Measurements from ENCODE around the gene C1orf21. TPM values are rescaled to one million over a fixed set of nuclear protein-coding genes. Genes with fewer than 3 reads are reported as not detected.

The C1orf21 gene
- total RNA-seq, 2 donors from 2014 or later = 3.0 to 4.6 TPM

DNA sequence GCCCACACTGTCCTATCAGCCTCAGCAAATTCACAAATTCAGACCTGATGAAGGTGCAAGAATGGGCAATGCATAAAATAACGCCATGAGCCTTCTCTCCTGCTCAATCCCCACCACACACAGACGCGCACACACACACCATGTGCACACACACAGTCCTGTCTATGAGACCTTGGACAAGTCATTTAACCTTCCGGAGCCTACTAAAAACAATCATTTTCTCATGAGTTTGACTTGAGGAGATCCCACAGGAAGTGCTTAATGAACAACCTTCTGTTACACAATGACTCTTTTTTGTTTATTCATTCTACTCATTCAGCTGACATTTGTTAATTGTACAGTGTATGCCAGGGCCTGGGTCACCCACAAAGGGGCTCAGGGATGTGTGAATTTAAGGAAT, 242.4 kb downstream of the C1orf21 start:
- no peaks in the 10 kb centered on the region for H3K9me3 Mint-ChIP-seq
- H3K27ac Mint-ChIP-seq = no peak overlapping the region
- no peaks in the 10 kb centered on the region for H3K4me1 Mint-ChIP-seq (ENCODE audit: low read depth)
- DNase-seq = no peak
- ATAC-seq (replicated peaks in 1 of 2) = peak in 1 of 2 donors; percentile 51
- no peak overlapping the region for H3K4me3 Mint-ChIP-seq
- H3K27me3 Mint-ChIP-seq (ENCODE audit: low read depth) = peaks cover 5% of the 10 kb centered on the region
- H3K36me3 Mint-ChIP-seq (ENCODE audit: insufficient read depth in 2 of 2) = no peaks in the 10 kb centered on the region

DNA sequence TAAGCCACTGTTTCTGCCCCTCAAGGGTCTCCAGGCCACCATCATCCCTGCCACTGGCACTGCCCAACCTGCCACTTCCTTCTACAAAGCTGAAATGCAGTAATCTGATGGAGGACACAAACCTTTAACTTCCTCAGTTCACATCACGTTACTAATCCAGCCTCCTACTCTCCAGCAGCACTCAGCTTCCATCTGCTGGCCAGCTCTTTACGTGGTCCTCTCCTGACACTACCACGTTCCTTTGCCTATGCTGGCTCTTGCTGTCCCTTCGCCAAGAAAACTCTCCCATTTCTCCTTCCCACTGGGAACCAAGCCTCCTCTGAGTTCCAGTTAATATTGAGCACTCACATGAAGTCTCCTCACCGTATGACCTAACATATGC, 243.8 kb downstream of the C1orf21 start:
- DNase-seq = no peak
- ATAC-seq (replicated peaks in 1 of 2) = no peak
- H3K36me3 Mint-ChIP-seq (ENCODE audit: insufficient read depth in 2 of 2) = no peaks in the 10 kb centered on the region
- H3K27ac Mint-ChIP-seq = no peak overlapping the region
- H3K4me3 Mint-ChIP-seq = no peak overlapping the region
- no peaks in the 10 kb centered on the region for H3K9me3 Mint-ChIP-seq
- H3K4me1 Mint-ChIP-seq (ENCODE audit: low read depth) = no peaks in the 10 kb centered on the region
- no peaks in the 10 kb centered on the region for H3K27me3 Mint-ChIP-seq (ENCODE audit: low read depth)

DNA sequence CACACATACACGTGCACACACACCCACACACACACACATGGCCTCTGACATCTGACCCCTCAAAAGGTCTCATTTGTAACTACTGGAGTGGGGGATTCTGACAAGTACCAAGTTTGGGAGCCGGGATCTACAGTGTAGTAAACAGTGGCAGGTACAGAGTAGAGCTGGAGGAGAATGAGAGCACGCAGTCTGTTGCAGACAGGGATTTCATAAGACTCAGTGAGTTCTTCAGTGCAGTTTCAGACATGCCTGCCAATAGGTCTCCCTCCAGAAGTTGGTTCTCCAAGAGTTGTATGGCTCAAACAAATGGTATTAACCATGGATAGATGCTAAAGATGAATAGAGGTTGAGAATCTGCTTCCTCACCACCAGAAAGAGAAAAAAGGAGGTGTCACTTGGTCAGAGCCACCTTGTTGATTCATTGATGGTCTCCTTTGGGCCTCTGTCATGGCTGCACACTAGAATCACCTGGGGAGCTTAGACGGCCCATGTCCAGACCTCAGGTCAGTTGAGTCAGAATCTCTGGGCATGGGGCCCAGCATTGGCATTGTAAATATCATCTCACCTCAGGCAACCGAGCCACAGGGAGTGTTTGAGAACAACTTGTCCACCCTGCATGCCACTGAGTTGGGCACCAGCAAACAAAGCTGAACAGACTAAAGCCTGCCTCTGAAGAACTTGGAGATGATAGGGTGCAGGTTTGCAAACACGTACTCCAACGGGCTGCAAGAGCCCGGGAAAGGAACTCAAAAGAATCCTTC, 245.8 kb downstream of the C1orf21 start:
- no peak for DNase-seq
- no peaks in the 10 kb centered on the region for H3K36me3 Mint-ChIP-seq (ENCODE audit: insufficient read depth in 2 of 2)
- no peak overlapping the region for H3K27ac Mint-ChIP-seq
- H3K4me3 Mint-ChIP-seq = no peak overlapping the region
- H3K27me3 Mint-ChIP-seq (ENCODE audit: low read depth) = no peaks in the 10 kb centered on the region
- H3K9me3 Mint-ChIP-seq = no peaks in the 10 kb centered on the region
- ATAC-seq (replicated peaks in 1 of 2) = no peak
- H3K4me1 Mint-ChIP-seq (ENCODE audit: low read depth) = no peaks in the 10 kb centered on the region

DNA sequence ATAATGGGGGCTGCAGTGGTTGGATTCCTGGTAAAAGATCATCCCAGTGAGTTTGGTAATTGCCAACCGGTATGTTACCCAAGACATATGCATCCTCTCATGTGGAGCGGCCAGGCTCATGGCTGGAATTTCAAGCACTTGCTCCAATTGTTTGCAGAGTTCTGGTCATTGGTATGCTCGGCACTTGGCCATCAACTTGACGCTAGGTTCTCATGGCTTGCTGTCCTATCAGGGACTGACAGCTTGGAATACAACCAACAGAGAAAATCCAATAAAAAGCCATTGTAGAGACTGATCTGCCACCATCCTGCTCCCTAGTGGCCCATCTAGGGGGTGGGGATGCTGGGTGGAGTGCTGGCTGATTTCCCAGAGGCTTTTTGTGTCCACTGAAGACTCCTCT, 247.0 kb downstream of the C1orf21 start:
- no peaks in the 10 kb centered on the region for H3K4me1 Mint-ChIP-seq (ENCODE audit: low read depth)
- no peaks in the 10 kb centered on the region for H3K9me3 Mint-ChIP-seq
- ATAC-seq (replicated peaks in 1 of 2) = no peak
- no peak overlapping the region for H3K4me3 Mint-ChIP-seq
- H3K27me3 Mint-ChIP-seq (ENCODE audit: low read depth) = no peaks in the 10 kb centered on the region
- DNase-seq = no peak
- H3K36me3 Mint-ChIP-seq (ENCODE audit: insufficient read depth in 2 of 2) = no peaks in the 10 kb centered on the region
- H3K27ac Mint-ChIP-seq = no peak overlapping the region

DNA sequence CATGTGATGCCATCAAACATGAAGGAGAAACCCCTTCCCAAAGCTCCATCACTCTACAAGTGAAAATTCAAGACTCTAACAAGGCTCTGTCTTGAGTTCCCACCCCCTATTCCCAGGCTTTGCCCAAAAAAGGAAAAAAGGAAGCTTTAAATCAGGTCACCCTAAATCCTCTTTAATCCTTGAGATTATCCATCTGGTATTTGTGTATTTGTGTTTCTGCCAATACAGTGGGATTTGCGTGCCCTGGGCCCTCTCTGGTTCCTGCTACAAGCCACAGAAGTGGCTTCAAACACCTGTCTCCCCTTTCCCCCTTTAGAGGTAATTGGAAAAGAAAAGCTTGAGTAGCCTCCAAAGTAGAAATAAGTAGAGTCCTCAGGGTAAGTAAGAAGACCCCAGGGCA, 247.5 kb downstream of the C1orf21 start:
- H3K4me3 Mint-ChIP-seq = no peak overlapping the region

DNA sequence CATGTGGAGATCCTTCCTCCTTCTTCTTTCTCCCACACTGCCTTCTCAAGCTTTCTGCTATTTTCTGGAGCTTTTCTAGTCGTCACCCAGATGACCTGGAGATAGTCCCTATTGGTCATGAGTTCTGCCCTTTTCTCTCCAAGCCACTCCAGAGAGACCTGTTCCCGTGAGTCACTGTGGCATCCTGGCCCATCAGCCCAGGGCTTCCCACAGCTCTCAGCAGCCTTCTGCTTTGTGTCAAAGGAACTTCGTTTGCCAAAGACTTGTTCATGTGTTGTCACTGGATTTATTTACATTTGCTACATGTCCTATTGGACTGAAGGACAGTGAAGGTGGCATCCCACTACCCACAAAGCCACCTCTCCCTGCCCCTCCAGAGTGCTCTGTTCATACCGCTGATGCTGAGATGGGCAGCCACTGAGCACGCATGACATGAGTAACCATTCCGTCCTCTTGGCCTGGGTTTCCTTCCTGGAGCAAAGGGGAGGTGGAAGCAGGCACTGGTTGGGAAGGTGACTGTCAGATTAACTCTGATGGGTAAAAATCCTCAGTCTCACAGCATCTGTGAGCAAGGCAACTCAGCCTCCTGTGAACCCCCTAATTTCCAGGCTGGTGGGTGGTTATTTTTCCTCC, 248.6 kb downstream of the C1orf21 start:
- Mint-ChIP-seq H3K36me3 (ENCODE audit: insufficient read depth in 2 of 2) (no peaks in the 10 kb centered on the region), H3K27ac (no peak overlapping the region), H3K27me3 (ENCODE audit: low read depth) (no peaks in the 10 kb centered on the region), H3K4me1 (ENCODE audit: low read depth) (no peaks in the 10 kb centered on the region), H3K4me3 (no peak overlapping the region), H3K9me3 (no peaks in the 10 kb centered on the region)
- no peak for ATAC-seq (replicated peaks in 1 of 2)
- DNase-seq = no peak

More for the DNA sequence above, 247.5 kb downstream of the C1orf21 start:
- Mint-ChIP-seq H3K36me3 (ENCODE audit: insufficient read depth in 2 of 2) (no peaks in the 10 kb centered on the region), H3K27ac (no peak overlapping the region), H3K4me1 (ENCODE audit: low read depth) (no peaks in the 10 kb centered on the region), H3K9me3 (no peaks in the 10 kb centered on the region), H3K27me3 (ENCODE audit: low read depth) (no peaks in the 10 kb centered on the region)
- no peak for ATAC-seq (replicated peaks in 1 of 2)
- DNase-seq = no peak

DNA sequence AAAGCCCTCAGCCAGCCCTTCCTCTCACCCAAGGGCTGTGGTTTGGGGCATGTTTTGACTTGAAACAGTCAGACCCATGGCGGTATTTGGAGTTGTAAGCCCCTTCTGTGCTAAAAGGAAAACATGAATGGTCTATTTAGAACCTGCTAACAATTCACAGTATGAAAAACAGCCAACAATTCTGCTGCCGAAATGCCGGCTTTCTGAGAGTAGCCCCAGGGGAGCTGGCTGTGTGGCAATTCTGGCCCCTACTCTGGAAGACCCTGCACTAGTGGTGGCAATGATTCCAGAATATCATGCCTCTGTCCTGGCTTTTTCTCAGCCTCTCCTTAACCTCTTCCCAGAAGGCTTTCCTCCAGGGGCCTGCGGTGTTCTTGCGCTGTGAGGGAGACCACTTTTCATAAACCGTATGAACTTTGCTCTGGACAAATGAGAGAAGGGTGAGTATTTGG, 249.2 kb downstream of the C1orf21 start:
- Mint-ChIP-seq H3K27ac (no peak overlapping the region), H3K4me3 (no peak overlapping the region), H3K27me3 (ENCODE audit: low read depth) (peaks cover 4% of the 10 kb centered on the region), H3K9me3 (no peaks in the 10 kb centered on the region), H3K4me1 (ENCODE audit: low read depth) (no peaks in the 10 kb centered on the region), H3K36me3 (ENCODE audit: insufficient read depth in 2 of 2) (no peaks in the 10 kb centered on the region)
- no peak for DNase-seq
- ATAC-seq (replicated peaks in 1 of 2) = no peak

DNA sequence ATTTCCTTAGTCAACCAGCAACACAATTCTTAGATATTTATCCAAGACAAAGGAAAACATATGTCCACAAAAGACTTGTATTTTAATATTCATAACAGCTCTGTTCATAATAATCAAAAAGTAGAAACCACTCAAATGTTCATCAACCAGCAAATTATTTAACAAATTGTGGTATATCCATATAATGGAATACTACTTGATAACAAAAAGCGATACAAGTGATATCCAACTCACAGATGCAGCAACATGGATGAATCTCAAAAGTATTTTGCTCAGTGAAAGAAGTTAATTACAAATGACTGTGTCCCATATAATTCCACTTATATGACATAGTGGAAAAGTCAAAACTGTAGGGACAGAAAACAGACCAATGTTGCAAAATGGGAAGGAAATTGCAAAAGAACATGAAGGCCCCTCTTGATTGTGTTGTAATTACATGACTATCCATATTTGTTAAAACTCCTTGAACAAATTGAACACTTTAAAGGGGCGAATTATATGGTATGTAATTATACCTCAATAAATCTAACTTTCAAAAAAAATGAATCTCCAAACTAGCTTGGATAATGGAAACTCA, 250.9 kb downstream of the C1orf21 start:
- H3K36me3 Mint-ChIP-seq (ENCODE audit: insufficient read depth in 2 of 2) = no peaks in the 10 kb centered on the region
- peaks cover 15% of the 10 kb centered on the region for H3K27me3 Mint-ChIP-seq (ENCODE audit: low read depth)
- H3K4me3 Mint-ChIP-seq = no peak overlapping the region
- ATAC-seq (replicated peaks in 1 of 2) = no peak
- no peak for DNase-seq
- no peak overlapping the region for H3K27ac Mint-ChIP-seq
- H3K9me3 Mint-ChIP-seq = no peaks in the 10 kb centered on the region
- H3K4me1 Mint-ChIP-seq (ENCODE audit: low read depth) = no peaks in the 10 kb centered on the region

DNA sequence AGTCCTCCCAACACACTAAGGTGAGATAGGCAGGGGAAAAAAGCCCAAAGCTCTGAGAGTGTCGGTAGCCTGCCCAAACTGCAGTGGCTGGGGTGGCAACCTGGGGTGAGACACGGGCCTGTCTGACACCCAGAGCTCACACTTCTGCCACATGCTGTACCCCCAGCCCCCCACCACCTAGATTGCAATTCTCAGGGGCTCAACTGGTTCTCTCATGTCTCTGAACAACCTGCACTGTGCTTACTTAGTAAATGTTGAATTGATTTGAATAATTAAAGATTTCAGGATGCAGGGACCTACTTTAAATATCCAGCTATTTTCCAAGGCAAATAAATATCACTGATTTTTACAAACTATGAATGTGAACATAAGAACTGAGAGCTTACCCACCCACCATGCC, 252.4 kb downstream of the C1orf21 start:
- H3K4me3 Mint-ChIP-seq = no peak overlapping the region
- peaks cover 17% of the 10 kb centered on the region for H3K27me3 Mint-ChIP-seq (ENCODE audit: low read depth)
- DNase-seq = no peak
- no peak for ATAC-seq (replicated peaks in 1 of 2)
- no peak overlapping the region for H3K27ac Mint-ChIP-seq
- H3K4me1 Mint-ChIP-seq (ENCODE audit: low read depth) = no peaks in the 10 kb centered on the region
- H3K36me3 Mint-ChIP-seq (ENCODE audit: insufficient read depth in 2 of 2) = no peaks in the 10 kb centered on the region
- no peaks in the 10 kb centered on the region for H3K9me3 Mint-ChIP-seq

DNA sequence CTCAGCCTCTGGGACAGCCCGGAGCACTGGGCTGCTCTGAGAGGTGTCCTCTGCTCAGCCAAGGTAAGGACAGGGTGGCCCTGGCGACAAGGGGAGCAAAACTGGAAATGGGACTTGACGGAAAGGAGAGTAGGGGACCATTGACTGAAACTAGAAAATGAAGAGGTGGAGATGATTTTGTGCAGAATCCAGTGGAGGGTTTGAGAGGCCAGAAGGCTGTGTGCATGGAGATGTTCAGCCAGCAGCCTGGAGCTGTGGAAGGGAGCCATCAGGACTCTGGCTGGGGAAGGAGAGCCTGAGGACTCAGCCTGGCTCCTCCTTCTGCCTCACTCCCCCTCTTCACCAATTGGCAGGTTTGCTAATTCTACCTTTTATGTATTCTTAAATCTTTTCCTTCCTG, 253.7 kb downstream of the C1orf21 start:
- no peak overlapping the region for H3K27ac Mint-ChIP-seq
- H3K27me3 Mint-ChIP-seq (ENCODE audit: low read depth) = peaks cover 17% of the 10 kb centered on the region
- H3K4me3 Mint-ChIP-seq = no peak overlapping the region
- ATAC-seq (replicated peaks in 1 of 2) (no peak), DNase-seq (no peak)
- no peaks in the 10 kb centered on the region for H3K9me3 Mint-ChIP-seq
- no peaks in the 10 kb centered on the region for H3K4me1 Mint-ChIP-seq (ENCODE audit: low read depth)
- no peaks in the 10 kb centered on the region for H3K36me3 Mint-ChIP-seq (ENCODE audit: insufficient read depth in 2 of 2)

DNA sequence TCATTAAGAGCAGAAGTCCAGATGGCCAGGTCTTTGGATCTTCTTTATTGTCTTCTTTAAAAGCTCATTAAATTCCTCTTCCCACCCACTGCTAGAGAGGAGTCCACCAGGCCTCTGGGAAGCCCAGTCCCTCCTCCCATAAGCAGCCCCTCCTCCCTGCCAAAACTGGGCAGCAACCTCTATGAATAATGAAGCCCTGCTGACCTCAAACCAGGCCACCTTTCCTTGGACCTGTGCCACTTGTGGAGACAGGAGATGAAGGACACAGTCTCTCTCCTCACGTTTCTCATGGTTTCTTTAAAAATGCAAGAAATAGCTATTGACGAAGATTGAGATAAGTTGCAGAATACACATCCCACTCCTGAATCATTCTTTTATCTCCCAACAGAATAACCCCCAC, 255.1 kb downstream of the C1orf21 start:
- no peaks in the 10 kb centered on the region for H3K9me3 Mint-ChIP-seq
- peaks cover 17% of the 10 kb centered on the region for H3K27me3 Mint-ChIP-seq (ENCODE audit: low read depth)
- H3K27ac Mint-ChIP-seq = no peak overlapping the region
- no peak overlapping the region for H3K4me3 Mint-ChIP-seq
- no peak for ATAC-seq (replicated peaks in 1 of 2)
- H3K4me1 Mint-ChIP-seq (ENCODE audit: low read depth) = no peaks in the 10 kb centered on the region
- H3K36me3 Mint-ChIP-seq (ENCODE audit: insufficient read depth in 2 of 2) = no peaks in the 10 kb centered on the region
- no peak for DNase-seq

DNA sequence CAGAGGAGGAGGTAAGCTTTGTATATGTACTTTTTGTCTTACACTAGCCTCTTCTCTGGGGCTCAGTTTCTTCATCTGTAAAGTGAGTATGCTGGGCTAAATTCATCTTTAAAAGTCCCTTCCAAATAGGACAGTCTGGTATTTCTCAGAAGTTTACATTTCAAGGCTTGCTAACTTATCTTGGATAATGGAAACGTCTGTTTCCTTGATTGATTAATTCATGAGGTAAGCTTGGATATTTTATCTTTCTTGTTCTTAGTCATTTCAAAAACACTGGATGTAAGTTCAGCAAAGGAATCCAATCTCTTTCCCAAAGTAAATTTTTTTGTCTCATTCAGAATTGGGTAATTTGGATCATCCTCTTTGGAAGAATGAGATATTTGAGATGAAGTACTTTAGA, 256.8 kb downstream of the C1orf21 start:
- no peak for DNase-seq
- peaks cover 17% of the 10 kb centered on the region for H3K27me3 Mint-ChIP-seq (ENCODE audit: low read depth)
- no peaks in the 10 kb centered on the region for H3K4me1 Mint-ChIP-seq (ENCODE audit: low read depth)
- no peaks in the 10 kb centered on the region for H3K36me3 Mint-ChIP-seq (ENCODE audit: insufficient read depth in 2 of 2)
- ATAC-seq (replicated peaks in 1 of 2) = no peak
- H3K4me3 Mint-ChIP-seq = no peak overlapping the region
- no peak overlapping the region for H3K27ac Mint-ChIP-seq
- H3K9me3 Mint-ChIP-seq = no peaks in the 10 kb centered on the region

DNA sequence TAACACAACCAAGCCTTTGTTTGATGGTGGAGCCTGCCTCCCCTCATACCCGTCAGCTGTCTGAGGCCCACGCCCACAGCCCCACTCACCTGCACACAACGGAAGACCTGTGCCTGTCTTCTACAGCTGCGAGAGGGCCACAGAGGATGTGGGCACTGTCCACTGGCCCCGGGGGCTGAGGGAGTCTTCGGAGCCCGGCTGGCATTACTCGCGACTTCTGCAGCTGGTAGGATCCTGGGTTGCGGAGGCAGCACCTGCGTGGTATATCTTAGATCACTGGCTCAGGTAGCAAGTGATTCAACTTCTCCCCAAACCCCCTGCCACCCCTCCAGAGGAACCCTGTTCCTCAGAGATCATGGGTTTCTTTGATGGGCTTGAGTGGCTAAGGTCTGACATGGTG, 257.9 kb downstream of the C1orf21 start:
- Mint-ChIP-seq H3K27ac (no peak overlapping the region), H3K4me3 (no peak overlapping the region), H3K4me1 (ENCODE audit: low read depth) (no peaks in the 10 kb centered on the region), H3K9me3 (no peaks in the 10 kb centered on the region), H3K36me3 (ENCODE audit: insufficient read depth in 2 of 2) (peaks cover 0 to 1% of the 10 kb centered on the region in 2 donors), H3K27me3 (ENCODE audit: low read depth) (peaks cover 17% of the 10 kb centered on the region)
- DNase-seq = no peak
- no peak for ATAC-seq (replicated peaks in 1 of 2)
